Ovary (tissue), 9 donors: ENCODE measurements around the gene CEP57L1. TPM values are rescaled to one million over a fixed set of nuclear protein-coding genes. Genes with fewer than 3 reads are reported as not detected.

ENCODE experiments used
- DNase-seq, 5 donors: peaks; one replicate each; pipeline ENCODE4 v3.0.0-alpha.2; 2019 to 2020
- H3K27ac ChIP-seq, 2 donors: fragments of 200-600 bp; one replicate each; pipeline versions ENCODE4 v1.5.1 to v1.8.0; 2019 to 2022
- H3K27me3 ChIP-seq: fragments of 200-600 bp; one replicate; pipeline ENCODE4 v1.8.0; 2022
- H3K36me3 ChIP-seq: fragments of 200-600 bp; sonication (generic); one replicate; pipeline ENCODE4 v1.5.1; 2019
- H3K4me1 ChIP-seq: one replicate; pipeline ENCODE4 v1.8.1; 2013; ENCODE audit warnings: mild to moderate bottlenecking, moderate library complexity; ENCODE audit not compliant: insufficient read depth
- H3K4me3 ChIP-seq: fragments of 200-600 bp; sonication (generic); one replicate; pipeline ENCODE4 v1.5.1; 2017
- H3K9me3 ChIP-seq, 2 donors: fragments of 200-600 bp in 1 of 2; sonication (generic) in 1 of 2; one replicate each; pipeline versions ENCODE4 v1.5.1 to v1.8.1; 2013 to 2019; ENCODE audit warnings: mild to moderate bottlenecking in 1 of 2, moderate library complexity in 1 of 2
- EP300 ChIP-seq: sonication (generic); formaldehyde crosslinking; IDR thresholded peaks from one replicate; pipeline ENCODE4 v1.6.1; 2017; ENCODE audit warnings: antibody characterized with exemption
- POLR2A ChIP-seq: fragments of 450-650 bp; IDR thresholded peaks from one replicate; pipeline ENCODE4 v1.6.1; 2017; ENCODE audit warnings: antibody characterized with exemption, mild to moderate bottlenecking, moderate library complexity
- WGBS, 3 donors: extraction: QIAGEN DNeasy Blood & Tissue Kit in 1 of 3; methylation state at CpG; one replicate each; pipeline versions ENCODE4 v1.1.5 to v1.1.7; 2013 to 2017; 5-methylcytosine and 5-hydroxymethylcytosine counted together
- intact Hi-C, 4 donors: fragments of 100-400 bp; cut with DNase I; formaldehyde crosslinking; loops; one replicate each; pipeline versions ENCODE4 v1.11.0 to v1.15.1; 2022 to 2023
- polyA plus RNA-seq, 2 donors: library from polyadenylated mRNA; stranded (reverse); fragments of 200-250 nt in 1 of 2; fragments of 350-450 nt in 1 of 2; fragmentation: Illumina TruSeq in 1 of 2; extraction: RNeasy Lipid Tissue Mini Kit (QIAGEN cat#74804) in 1 of 2; gene quantifications; one replicate each; pipeline ENCODE4 v1.2.3, GENCODE V29; 2013 to 2014
- total RNA-seq, 7 donors: library from RNA; depleted of rRNA in 2 of 7; stranded (reverse); fragments of >200 nt in 2 of 7; fragmentation: NEBNext Ultra II Directional in 3 of 7; extraction: Animal tissue kit (Norgen Biotek cat#: 25700) in 3 of 7; gene quantifications; one replicate each; pipeline versions ENCODE4 v1.1.0 to v1.2.4, GENCODE V29; 2016 to 2023
- TF ChIP-seq, protein P1 (sequence below), 3 donors: fragments of 450-650 bp in 2 of 3; fragments of 200-600 bp in 1 of 3; IDR thresholded peaks; one replicate each; pipeline versions ENCODE4 v1.5.1 to v1.8.0; 2016 to 2022; ENCODE audit warnings: antibody characterized with exemption in 3 of 3, mild to moderate bottlenecking in 1 of 3
- donor health status: DM: no; HTN: no; CAD: no; lungs with moderate emphysema.
- donor health status: DM: no; HTN: no; CAD: no.
- donor health status: Bipolar disorder and iron deficiency.
- donor health status: DM: yes; HTN: yes; CAD: no.
- donor health status: DM: no; HTN: no; CAD: no.
- donor health status: DM: yes; HTN: yes; CAD: no.

The CEP57L1 gene
- total and polyA plus RNA-seq, 9 donors = 4.9 to 12.6 (median 9.2) TPM

- Histone ChIP-seq H3K9me3 (no peaks in the 10 kb centered on the region), H3K27ac (no peak overlapping the region), H3K36me3 (no peaks in the 10 kb centered on the region), H3K4me3 (no peak overlapping the region), H3K4me1 (no peaks in the 10 kb centered on the region), H3K27me3 (no peaks in the 10 kb centered on the region)
- no peak for TF ChIP-seq POLR2A
- TF ChIP-seq EP300 = no peak
- TF ChIP-seq, protein P1, sequence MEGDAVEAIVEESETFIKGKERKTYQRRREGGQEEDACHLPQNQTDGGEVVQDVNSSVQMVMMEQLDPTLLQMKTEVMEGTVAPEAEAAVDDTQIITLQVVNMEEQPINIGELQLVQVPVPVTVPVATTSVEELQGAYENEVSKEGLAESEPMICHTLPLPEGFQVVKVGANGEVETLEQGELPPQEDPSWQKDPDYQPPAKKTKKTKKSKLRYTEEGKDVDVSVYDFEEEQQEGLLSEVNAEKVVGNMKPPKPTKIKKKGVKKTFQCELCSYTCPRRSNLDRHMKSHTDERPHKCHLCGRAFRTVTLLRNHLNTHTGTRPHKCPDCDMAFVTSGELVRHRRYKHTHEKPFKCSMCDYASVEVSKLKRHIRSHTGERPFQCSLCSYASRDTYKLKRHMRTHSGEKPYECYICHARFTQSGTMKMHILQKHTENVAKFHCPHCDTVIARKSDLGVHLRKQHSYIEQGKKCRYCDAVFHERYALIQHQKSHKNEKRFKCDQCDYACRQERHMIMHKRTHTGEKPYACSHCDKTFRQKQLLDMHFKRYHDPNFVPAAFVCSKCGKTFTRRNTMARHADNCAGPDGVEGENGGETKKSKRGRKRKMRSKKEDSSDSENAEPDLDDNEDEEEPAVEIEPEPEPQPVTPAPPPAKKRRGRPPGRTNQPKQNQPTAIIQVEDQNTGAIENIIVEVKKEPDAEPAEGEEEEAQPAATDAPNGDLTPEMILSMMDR (IDR thresholded peaks at IDR 0.05) = no peak
- DNase-seq = no peak
- intact Hi-C loops = loop anchor here in 2 of 4 donors (5.0 kb wide), 2 partner anchors 292 to 532 kb away; no protein-coding TSS in a partner anchor
Observed at GRCh38 chr6:109074133-109074415, 21.2 kb upstream of the CEP57L1 start.

DNA sequence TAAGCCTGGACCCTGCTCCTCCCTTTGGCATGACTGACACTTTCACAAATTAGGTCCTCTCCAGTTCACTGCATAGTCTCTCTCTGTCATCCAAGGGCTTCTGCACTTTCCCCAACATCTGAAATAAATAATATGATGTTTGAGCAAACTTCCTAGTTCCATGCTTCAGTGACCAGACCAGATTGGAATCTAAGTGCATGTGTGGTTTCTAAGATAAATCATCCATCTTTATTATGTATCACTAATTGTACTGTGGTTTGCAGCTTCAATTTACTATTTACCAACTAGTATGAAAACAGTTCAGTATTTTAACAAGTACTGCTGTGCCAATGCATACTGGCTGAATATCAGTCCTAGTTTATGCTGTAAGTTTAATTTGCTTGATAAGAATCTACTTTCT, 19.4 kb upstream of the CEP57L1 start:
- intact Hi-C loops = loop anchor here in 1 of 4 donors (5.0 kb wide), 1 partner anchor 129 kb away; no protein-coding TSS in a partner anchor
- Histone ChIP-seq H3K4me1 (peaks cover under 1% of the 10 kb centered on the region), H3K9me3 (no peaks in the 10 kb centered on the region), H3K4me3 (no peak overlapping the region), H3K36me3 (no peaks in the 10 kb centered on the region), H3K27me3 (no peaks in the 10 kb centered on the region), H3K27ac (no peak overlapping the region)
- TF ChIP-seq, protein P1 (IDR thresholded peaks at IDR 0.05) = no peak
- TF ChIP-seq EP300 = no peak
- DNase-seq = no peak

- Histone ChIP-seq H3K4me1 (peaks cover 3% of the 10 kb centered on the region), H3K4me3 (no peak overlapping the region), H3K27ac (no peak overlapping the region), H3K27me3 (no peaks in the 10 kb centered on the region), H3K36me3 (no peaks in the 10 kb centered on the region), H3K9me3 (no peaks in the 10 kb centered on the region)
- intact Hi-C loops = loop anchor here in 1 of 4 donors (5.0 kb wide), 1 partner anchor 129 kb away; no protein-coding TSS in a partner anchor
- no peak for TF ChIP-seq POLR2A
- no peak for TF ChIP-seq EP300
- TF ChIP-seq, protein P1 (IDR thresholded peaks at IDR 0.05) = no peak
- WGBS, 3 donors = 59 to 68% (median 61%) methylated on average over 3 of the region's 3 CpGs
- no peak for DNase-seq
Observed at GRCh38 chr6:109076377-109076776, 18.9 kb upstream of the CEP57L1 start.

DNA sequence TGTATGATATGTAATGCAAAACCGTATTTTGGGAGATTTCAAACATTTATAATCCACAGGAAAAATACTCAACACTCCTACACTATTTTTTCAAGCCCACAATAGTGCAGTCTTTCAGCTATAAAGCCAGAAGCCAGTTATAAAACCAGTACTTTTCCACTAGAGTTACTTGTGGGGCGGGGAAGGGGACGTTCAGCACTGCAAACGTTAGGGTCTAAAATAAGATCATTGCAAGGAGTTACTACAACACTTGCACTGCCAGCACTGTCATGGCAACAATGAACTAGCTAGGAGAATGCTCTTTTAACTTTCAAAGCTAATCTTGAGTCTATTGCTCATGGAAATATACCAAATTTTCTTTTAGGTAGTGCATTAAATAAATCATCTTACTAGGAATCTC, 15.3 kb upstream of the CEP57L1 start:
- no peaks in the 10 kb centered on the region for H3K9me3 ChIP-seq
- no peaks in the 10 kb centered on the region for H3K27me3 ChIP-seq
- no peak overlapping the region for H3K4me3 ChIP-seq
- intact Hi-C loops = loop anchor here in 1 of 4 donors (5.0 kb wide), 1 partner anchor 133 kb away; no protein-coding TSS in a partner anchor
- H3K4me1 ChIP-seq = peaks cover 4% of the 10 kb centered on the region
- WGBS, 3 donors = 16 to 23% (median 16%) methylated on average over 4 of the region's 4 CpGs
- H3K36me3 ChIP-seq = no peaks in the 10 kb centered on the region
- H3K27ac ChIP-seq = peak overlapping the region in 1 of 2 donors; percentile 2
- TF ChIP-seq, protein P1 (IDR thresholded peaks at IDR 0.05) = no peak
- TF ChIP-seq EP300 (no peak), POLR2A (no peak)
- DNase-seq = peak in 4 of 5 donors; percentile 51 to 81 (median 62)
